GM04504 (cell line): Measurements from ENCODE around the gene CDKN3.
"Not testable (repeated sequence)": the region's sequence is repeated elsewhere in the genome, so short reads cannot be mapped to it uniquely, and the experiment has no call there.

Experiments
- DNase-seq: peaks from one replicate; pipeline ENCODE4 v3.0.0-alpha.2; 2012; ENCODE audit warnings: low read depth

CDKN3 gene

GRCh38 chr14:54456820-54457608 lies 60.2 kb downstream of the CDKN3 start:
- not testable (repeated sequence) for DNase-seq

GRCh38 chr14:54457609-54457996 lies 60.8 kb downstream of the CDKN3 start:
- DNase-seq, result no peak

- DNase-seq, result not testable (repeated sequence)
Measured at GRCh38 chr14:54458536-54458935, 61.7 kb downstream of the CDKN3 start.

- no peak for DNase-seq
Measured at GRCh38 chr14:54459106-54459505, 62.3 kb downstream of the CDKN3 start.

- DNase-seq, result no peak
Measured at GRCh38 chr14:54462048-54462447, 65.2 kb downstream of the CDKN3 start.

- no peak for DNase-seq
Measured at GRCh38 chr14:54465654-54466053, 68.8 kb downstream of the CDKN3 start.

GRCh38 chr14:54467280-54467679 lies 70.5 kb downstream of the CDKN3 start:
- no peak for DNase-seq
